ENCODE measurements around the gene GSTO2.

DNA sequence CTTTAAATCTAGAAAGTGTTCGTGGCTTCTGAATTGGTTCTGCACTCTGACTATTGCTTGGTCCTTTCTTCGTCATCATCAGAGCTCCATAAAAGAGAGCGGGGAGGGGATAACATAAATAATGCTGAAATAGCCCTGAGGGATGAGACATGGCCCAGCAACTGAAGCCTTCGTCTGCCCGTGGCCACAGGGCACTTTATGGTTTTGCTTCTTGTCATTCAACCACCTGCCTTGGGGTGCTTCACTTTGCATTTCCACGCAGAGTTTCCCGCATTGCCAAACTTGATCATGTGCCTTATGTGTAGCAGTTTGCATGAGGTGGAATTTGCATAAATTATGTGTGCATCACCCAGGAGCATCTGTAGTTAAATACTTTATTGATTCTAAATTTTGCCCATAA is 15.9 kb downstream of the GSTO2 start:
- TF ChIP-seq EZH2 (IDR thresholded peaks at IDR 0.05) (no peak), POLR2AphosphoS5 (IDR thresholded peaks at IDR 0.05; ENCODE audit: borderline replicate concordance, low read depth, low read length) (no peak)

Measured in SK-N-MC (cell line).